Eye (tissue), 1 donor: ENCODE data around the gene CGAS.
A peak's percentile ranks its signal among the peaks of the same experiment; 100 is the strongest.
"Not testable (repeated sequence)": the region's sequence is repeated elsewhere in the genome, so short reads cannot be mapped to it uniquely, and the experiment has no call there.

Experiments used
- DNase-seq: peaks from one replicate; pipeline ENCODE4 v3.0.0-alpha.2; 2015

The CGAS gene

DNA sequence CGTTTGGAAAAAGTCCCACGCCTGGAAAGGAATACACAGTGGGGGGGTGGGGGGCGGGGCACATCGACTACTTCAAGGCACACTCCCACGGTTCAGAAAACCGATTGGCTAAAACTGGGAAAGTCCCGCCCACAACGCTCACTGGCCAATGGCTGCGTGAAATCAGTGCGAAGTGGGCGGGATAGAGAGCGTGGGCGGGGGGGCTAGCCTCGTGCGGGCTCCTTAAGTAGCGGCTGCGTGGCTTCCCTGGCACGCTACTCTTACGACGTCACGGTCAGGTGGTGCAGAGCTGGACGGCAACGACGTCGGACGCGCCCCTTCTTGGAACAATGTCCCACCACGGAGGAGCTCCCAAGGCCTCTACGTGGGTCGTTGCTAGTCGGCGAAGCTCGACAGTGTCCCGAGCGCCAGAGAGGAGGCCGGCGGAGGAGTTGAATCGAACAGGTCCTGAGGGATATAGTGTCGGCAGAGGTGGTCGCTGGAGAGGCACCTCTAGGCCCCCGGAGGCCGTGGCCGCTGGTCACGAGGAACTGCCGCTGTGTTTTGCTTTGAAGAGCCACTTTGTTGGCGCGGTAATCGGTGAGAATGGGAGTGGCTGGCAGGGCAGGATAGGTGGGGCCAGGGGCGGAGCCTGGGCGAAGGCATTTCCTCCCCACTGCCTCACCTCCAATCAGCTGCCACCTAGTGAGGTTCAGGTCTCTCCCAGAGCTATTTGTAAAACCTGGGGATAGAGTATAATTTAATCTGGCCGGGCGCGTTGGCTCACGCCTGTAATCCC lies 57.3 kb downstream of the CGAS start, which contains the start of gene DDX43:
TSS of gene DDX43 (plus strand) at position 252 of the 778 bp plus-strand sequence. CDS start at position 330, 78 bp downstream.
- peak; percentile 42 for DNase-seq

GRCh38 chr6:73393278-73393677 lies 58.8 kb downstream of the CGAS start:
- no peak for DNase-seq

DNA sequence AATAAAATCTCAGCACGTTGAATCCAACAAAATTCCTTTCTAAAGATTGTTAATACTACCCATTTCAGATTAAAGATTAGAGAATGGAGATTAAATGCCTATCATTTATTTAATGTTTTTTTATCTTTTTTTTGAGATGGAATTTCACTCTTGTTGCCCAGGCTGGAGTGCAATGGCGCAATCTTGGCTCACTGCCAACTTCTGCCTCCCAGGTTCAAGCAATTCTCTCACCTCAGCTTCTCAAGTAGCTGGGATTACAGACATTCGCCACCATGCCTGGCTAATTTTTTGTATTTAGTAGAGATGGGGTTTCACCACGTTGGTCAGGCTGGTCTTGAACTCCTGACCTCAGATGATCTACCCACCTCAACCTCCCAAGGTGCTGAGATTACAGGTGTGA lies 59.9 kb downstream of the CGAS start:
- DNase-seq: not testable (repeated sequence)

GRCh38 chr6:73391675-73392074 lies 60.4 kb downstream of the CGAS start:
- no peak for DNase-seq

DNA sequence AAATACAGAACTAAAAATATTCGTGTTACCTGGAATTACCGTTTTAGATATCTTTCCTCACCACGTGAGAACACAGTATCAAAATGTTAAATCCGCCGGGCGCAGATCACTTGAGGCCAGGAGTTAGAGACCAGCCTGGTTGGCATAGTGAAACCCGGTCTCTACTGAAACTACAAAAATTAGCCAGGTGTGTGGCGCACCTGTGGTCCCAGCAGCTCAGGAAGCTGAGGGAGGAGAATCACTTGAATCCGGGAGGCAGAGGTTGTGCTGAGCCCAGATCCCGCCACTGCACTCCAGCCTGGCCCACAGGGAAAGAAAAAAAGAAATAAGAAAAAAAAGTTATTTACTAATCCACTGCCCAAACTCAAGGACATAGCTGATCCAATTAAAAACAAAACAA lies 62.2 kb downstream of the CGAS start:
- no peak for DNase-seq

- peak; percentile 78 for DNase-seq
Measured at GRCh38 chr6:73388800-73389512, 63.1 kb downstream of the CGAS start.

DNA sequence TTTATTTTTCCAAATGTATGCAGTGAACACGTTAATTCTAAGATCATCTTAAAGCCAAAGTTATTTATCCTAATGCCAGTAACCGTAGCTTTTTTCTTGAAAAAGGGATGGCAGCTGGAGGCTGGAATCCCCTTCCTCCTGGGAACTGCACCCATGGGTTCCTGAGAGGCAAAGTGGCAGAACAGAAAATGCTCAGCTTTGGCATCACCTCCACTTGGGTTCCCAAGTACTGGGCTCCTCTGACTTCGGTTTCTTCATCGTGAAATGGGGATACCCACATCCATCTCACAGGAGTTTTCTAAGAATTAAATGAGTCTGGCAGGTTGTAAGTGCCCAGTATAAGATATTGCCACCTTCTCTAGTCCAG lies 63.7 kb downstream of the CGAS start:
- no peak for DNase-seq

DNA sequence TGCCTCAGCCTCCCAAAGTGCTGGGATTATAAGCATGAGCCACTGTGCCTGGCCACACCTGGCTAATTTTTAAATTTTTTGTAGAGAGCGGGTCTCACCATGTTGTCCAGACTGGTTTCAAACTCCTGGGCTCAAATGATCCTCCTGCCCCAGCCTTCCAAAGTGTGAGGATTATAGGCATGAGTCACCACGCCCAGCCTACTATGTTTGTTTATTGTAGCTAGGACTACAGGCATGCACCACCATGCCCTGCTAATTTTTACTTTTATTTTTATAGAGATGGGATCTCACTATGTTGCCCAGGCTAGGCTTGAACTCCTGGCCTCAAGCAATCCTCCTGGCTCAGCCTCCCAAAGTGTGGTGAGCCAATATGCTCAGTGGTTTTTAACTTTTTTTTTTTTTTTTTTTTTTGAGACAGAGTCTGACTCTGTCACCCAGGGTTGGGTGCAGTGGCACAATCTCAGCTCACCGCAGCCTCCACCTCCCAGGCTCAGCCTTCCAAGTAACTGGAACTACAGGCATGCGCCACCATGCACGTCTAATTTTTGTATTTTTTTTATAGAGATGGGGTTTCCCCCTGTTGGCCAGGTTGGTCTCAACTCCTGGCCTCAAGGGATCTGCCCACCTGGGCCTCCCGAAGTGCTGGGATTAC lies 69.5 kb downstream of the CGAS start:
- DNase-seq: no peak

DNA sequence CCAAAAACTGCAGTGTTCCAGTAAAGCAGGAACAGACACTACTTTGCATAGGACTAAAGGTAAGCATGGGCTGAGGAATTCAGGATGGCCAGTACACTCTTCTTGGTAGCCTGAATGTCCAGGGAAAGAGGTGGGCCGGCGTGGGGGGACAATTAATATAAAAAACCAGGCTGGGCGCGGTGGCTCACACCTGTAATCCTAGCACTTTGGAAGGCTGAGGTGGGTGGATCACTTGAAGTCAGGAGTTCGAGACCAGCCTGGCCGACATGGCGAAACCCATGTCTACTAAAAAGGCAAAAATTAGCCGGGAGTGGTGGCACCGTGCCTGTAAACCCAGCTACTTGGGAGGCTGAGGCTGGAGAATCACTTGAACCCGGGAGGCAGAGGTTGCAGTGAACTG lies 70.6 kb downstream of the CGAS start:
- not testable (repeated sequence) for DNase-seq

GRCh38 chr6:73377225-73377624 lies 74.9 kb downstream of the CGAS start:
- DNase-seq: no peak

DNA sequence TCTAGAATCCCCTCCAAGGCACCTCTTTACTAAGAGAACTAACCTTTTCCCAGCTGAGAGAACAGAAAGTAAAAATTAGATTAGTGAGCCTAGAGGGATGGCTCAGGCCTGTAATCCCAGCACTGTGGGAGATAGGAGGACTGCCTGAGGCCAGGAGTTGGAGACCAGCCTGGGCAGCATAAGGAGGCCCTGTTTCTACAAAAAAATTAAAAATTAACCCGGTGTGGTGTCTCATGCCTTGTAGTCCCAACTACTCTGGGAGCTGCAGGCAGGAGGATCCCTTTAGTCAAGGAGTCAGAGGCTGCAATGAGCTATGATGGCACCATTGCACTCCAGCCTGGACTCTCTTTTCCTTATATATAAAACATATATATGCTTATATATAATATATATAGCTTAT lies 76.9 kb downstream of the CGAS start:
- DNase-seq: no peak
